Coronary artery (tissue), 2 donors: ENCODE measurements around the gene RBMS1.

Experiments
- DNase-seq: peaks from one replicate; pipeline ENCODE4 v3.0.0-alpha.2; 2017; ENCODE audit warnings: low spot score
- H3K27ac ChIP-seq, 2 donors: fragments of 200-600 bp; sonication (generic); one replicate each; pipeline ENCODE4 v1.5.1; 2016 to 2019
- H3K4me3 ChIP-seq: fragments of 200-600 bp; sonication (generic); 2 replicates; pipeline ENCODE4 v1.5.1; 2016; ENCODE audit warnings: mild to moderate bottlenecking, moderate library complexity
- CTCF ChIP-seq: fragments of 200-600 bp; sonication (generic); IDR thresholded peaks from one replicate; pipeline ENCODE4 v1.5.1; 2019; ENCODE audit warnings: antibody characterized with exemption

The RBMS1 gene

GRCh38 chr2:160257041-160257742 is 236.4 kb downstream of the RBMS1 start:
- no peak for DNase-seq
- TF ChIP-seq CTCF: no peak
- Histone ChIP-seq H3K4me3 (no peak overlapping the region), H3K27ac (no peak overlapping the region)

GRCh38 chr2:160256507-160256906 is 237.1 kb downstream of the RBMS1 start:
- TF ChIP-seq CTCF: no peak
- Histone ChIP-seq H3K4me3 (no peak overlapping the region), H3K27ac (no peak overlapping the region)
- no peak for DNase-seq

GRCh38 chr2:160255408-160255807 is 238.2 kb downstream of the RBMS1 start:
- no peak for TF ChIP-seq CTCF
- H3K27ac ChIP-seq: no peak overlapping the region
- no peak overlapping the region for H3K4me3 ChIP-seq
- DNase-seq: no peak

- Histone ChIP-seq H3K4me3 (no peak overlapping the region), H3K27ac (no peak overlapping the region)
- no peak for DNase-seq
- no peak for TF ChIP-seq CTCF
These were observed 239.3 kb downstream of the RBMS1 start for GRCh38 chr2:160254189-160254762.

GRCh38 chr2:160253440-160254188 is 240.0 kb downstream of the RBMS1 start:
- Histone ChIP-seq H3K27ac (no peak overlapping the region), H3K4me3 (no peak overlapping the region)
- no peak for DNase-seq
- no peak for TF ChIP-seq CTCF

- Histone ChIP-seq H3K27ac (no peak overlapping the region), H3K4me3 (no peak overlapping the region)
- no peak for DNase-seq
- TF ChIP-seq CTCF: no peak
These were observed 240.7 kb downstream of the RBMS1 start for GRCh38 chr2:160252900-160253299.
